WTC11 (cell line): ENCODE data around the gene IVNS1ABP. TPM values are rescaled to one million over a fixed set of nuclear protein-coding genes. Genes with fewer than 3 reads are reported as not detected.

Experiments used
- ATAC-seq: fragments of 200-7000 bp; cut with Tn5 transposase; 2 replicates; pipeline ENCODE4 v1.10.0; 2021; ENCODE audit warnings: mild to moderate bottlenecking, moderate library complexity
- CTCF ChIA-PET: fragments of 300-600 bp; sonication (Branson Sonifier 250); formaldehyde crosslinking; loops from one replicate; lab custom pipeline; 2021; ENCODE audit warnings: antibody characterized with exemption; lab: Charles Lee
- POLR2A ChIA-PET: fragments of 350-600 bp; sonication (Branson Sonifier 250); formaldehyde crosslinking; loops from one replicate; lab custom pipeline; 2021; ENCODE audit warnings: antibody characterized with exemption; lab: Charles Lee
- DNase-seq: peaks from one replicate; pipeline ENCODE4 v3.0.0; 2021; ENCODE audit warnings: low spot score
- H3K27ac Mint-ChIP-seq: 2 replicates; pipeline ENCODE4 v1.8.0; 2021; ENCODE audit warnings: mixed read lengths
- H3K27me3 Mint-ChIP-seq: 2 replicates; pipeline ENCODE4 v1.8.0; 2021; ENCODE audit warnings: low read depth, mild to moderate bottlenecking, moderate library complexity, mixed read lengths
- H3K36me3 Mint-ChIP-seq: 2 replicates; pipeline ENCODE4 v1.8.0; 2021; ENCODE audit warnings: mixed read lengths
- H3K4me1 Mint-ChIP-seq: 2 replicates; pipeline ENCODE4 v1.8.0; 2022; ENCODE audit warnings: mixed read lengths
- H3K4me3 Mint-ChIP-seq: 2 replicates; pipeline ENCODE4 v1.8.0; 2021; ENCODE audit warnings: mild to moderate bottlenecking, moderate library complexity, mixed read lengths
- H3K9me3 Mint-ChIP-seq: 2 replicates; pipeline ENCODE4 v1.8.0; 2021; ENCODE audit warnings: mixed read lengths
- ARID4B ChIP-seq: sonication (generic); formaldehyde crosslinking; IDR thresholded peaks from 2 replicates; pipeline ENCODE4 v1.8.0; 2023; ENCODE audit warnings: missing genetic modification reagents, mild to moderate bottlenecking, borderline replicate concordance
- ATF3 ChIP-seq: sonication (generic); formaldehyde crosslinking; conservative IDR thresholded peaks from 2 replicates; pipeline ENCODE4 v1.8.1; 2022; ENCODE audit warnings: mild to moderate bottlenecking, missing genetic modification reagents
- CBFB ChIP-seq: sonication (generic); formaldehyde crosslinking; IDR thresholded peaks from 2 replicates; pipeline ENCODE4 v1.8.1; 2022; ENCODE audit warnings: mild to moderate bottlenecking, low read depth, missing genetic modification reagents
- E2F4 ChIP-seq: sonication (generic); formaldehyde crosslinking; IDR thresholded peaks from 2 replicates; pipeline ENCODE4 v1.8.1; 2022; ENCODE audit warnings: low read depth, mild to moderate bottlenecking, moderate library complexity, missing genetic modification reagents, borderline replicate concordance
- RORB ChIP-seq: fragments of 250-450 bp; sonication (Bioruptor Pico); IDR thresholded peaks from 2 replicates; pipeline ENCODE4 v1.9.0; 2021; ENCODE audit warnings: mild to moderate bottlenecking
- SMAD4 ChIP-seq: sonication (generic); formaldehyde crosslinking; IDR thresholded peaks from 2 replicates; pipeline ENCODE4 v1.8.0; 2022; ENCODE audit warnings: mild to moderate bottlenecking, missing genetic modification reagents
- TEAD1 ChIP-seq: sonication (generic); formaldehyde crosslinking; IDR thresholded peaks from 2 replicates; pipeline ENCODE4 v1.8.0; 2022; ENCODE audit warnings: mild to moderate bottlenecking, missing genetic modification reagents
- TEAD4 ChIP-seq: sonication (generic); formaldehyde crosslinking; IDR thresholded peaks from 2 replicates; pipeline ENCODE4 v1.8.0; 2022; ENCODE audit warnings: mild to moderate bottlenecking, missing genetic modification reagents
- TP53 ChIP-seq: sonication (generic); formaldehyde crosslinking; IDR thresholded peaks from 2 replicates; pipeline ENCODE4 v1.8.1; 2023; ENCODE audit warnings: mild to moderate bottlenecking, missing genetic modification reagents
- USF1 ChIP-seq: sonication (generic); formaldehyde crosslinking; IDR thresholded peaks from 2 replicates; pipeline ENCODE4 v1.8.0; 2022; ENCODE audit warnings: mild to moderate bottlenecking, missing genetic modification reagents
- ZBTB43 ChIP-seq: sonication (generic); formaldehyde crosslinking; IDR thresholded peaks from 2 replicates; pipeline ENCODE4 v1.8.1; 2023; ENCODE audit warnings: mild to moderate bottlenecking, missing genetic modification reagents
- ZMAT4 ChIP-seq: fragments of 250-450 bp; sonication (Bioruptor Pico); IDR thresholded peaks from 2 replicates; pipeline ENCODE4 v1.9.0; 2021; ENCODE audit warnings: mild to moderate bottlenecking
- total RNA-seq: library from RNA; stranded (reverse); gene quantifications from 3 replicates; pipeline ENCODE4 v1.2.3, GENCODE V29; 2021

Gene IVNS1ABP
- total RNA-seq, 1 experiment from 2014 or later, result 159 TPM

GRCh38 chr1:185267701-185268100 lies 49.3 kb downstream of the IVNS1ABP start (continued):
- TF ChIP-seq ARID4B (CRISPR knock-in tag), result no peak
- TF ChIP-seq E2F4 (CRISPR knock-in tag), result no peak

- H3K27ac Mint-ChIP-seq, result no peak overlapping the region
- POLR2A ChIA-PET, result no interaction called here
- no peaks in the 10 kb centered on the region for H3K36me3 Mint-ChIP-seq
- no peaks in the 10 kb centered on the region for H3K27me3 Mint-ChIP-seq
- ATAC-seq (no peak), DNase-seq (no peak)
- H3K4me1 Mint-ChIP-seq, result no peaks in the 10 kb centered on the region
- H3K4me3 Mint-ChIP-seq, result no peak overlapping the region
- TF ChIP-seq TEAD4 (no peak), RORB (CRISPR knock-in tag) (no peak), ARID4B (CRISPR knock-in tag) (no peak), ATF3 (CRISPR knock-in tag) (no peak), TEAD1 (no peak), CBFB (CRISPR knock-in tag) (no peak), ZMAT4 (no peak), TP53 (CRISPR knock-in tag) (no peak), USF1 (CRISPR knock-in tag) (no peak), ZBTB43 (CRISPR knock-in tag) (no peak), SMAD4 (no peak)
- CTCF ChIA-PET, result interaction anchor here (1.3 kb wide), 1 partner anchor 413 kb away, joined by 4 read pairs; no protein-coding TSS in a partner anchor
- H3K9me3 Mint-ChIP-seq, result no peaks in the 10 kb centered on the region
Measured at GRCh38 chr1:185267301-185267700, 49.7 kb downstream of the IVNS1ABP start.
